ENCODE data around the gene COPS8.

COPS8 gene

GRCh38 chr2:237130562-237131421 is 45.1 kb downstream of the COPS8 start:
- Histone ChIP-seq H3K4me1 (ENCODE audit: low read length) (no peaks in the 10 kb centered on the region), H2AFZ (ENCODE audit: low read depth, low read length) (no peak overlapping the region), H3K9me3 (ENCODE audit: insufficient read depth, low read length) (no peaks in the 10 kb centered on the region), H4K20me1 (ENCODE audit: insufficient read depth, low read length) (no peaks in the 10 kb centered on the region), H3K27ac (ENCODE audit: low read length) (no peak overlapping the region), H3K4me3 (ENCODE audit: low read length) (no peak overlapping the region), H3K27me3 (ENCODE audit: low read depth, low read length) (no peaks in the 10 kb centered on the region), H3K9ac (ENCODE audit: low read length) (no peak overlapping the region), H3K4me2 (ENCODE audit: low read length) (no peak overlapping the region), H3K36me3 (replicated peaks; ENCODE audit: low read depth, low read length) (no peaks in the 10 kb centered on the region), H3K79me2 (ENCODE audit: low read length) (no peaks in the 10 kb centered on the region)
- TF ChIP-seq CTCF (IDR thresholded peaks at IDR 0.05; ENCODE audit: low read depth, low read length) (no peak), EZH2phosphoT487 (IDR thresholded peaks at IDR 0.05; ENCODE audit: low read depth) (no peak)

- no peak overlapping the region for H3K27ac ChIP-seq (ENCODE audit: low read length)
- TF ChIP-seq EZH2phosphoT487 (IDR thresholded peaks at IDR 0.05; ENCODE audit: low read depth) = no peak
- TF ChIP-seq CTCF (IDR thresholded peaks at IDR 0.05; ENCODE audit: low read depth, low read length) = no peak
- no peak overlapping the region for H2AFZ ChIP-seq (ENCODE audit: low read depth, low read length)
- no peaks in the 10 kb centered on the region for H4K20me1 ChIP-seq (ENCODE audit: insufficient read depth, low read length)
- no peaks in the 10 kb centered on the region for H3K9me3 ChIP-seq (ENCODE audit: insufficient read depth, low read length)
- no peak overlapping the region for H3K9ac ChIP-seq (ENCODE audit: low read length)
- H3K27me3 ChIP-seq (ENCODE audit: low read depth, low read length) = no peaks in the 10 kb centered on the region
- H3K36me3 ChIP-seq (replicated peaks; ENCODE audit: low read depth, low read length) = no peaks in the 10 kb centered on the region
- H3K4me2 ChIP-seq (ENCODE audit: low read length) = no peak overlapping the region
- no peak overlapping the region for H3K4me3 ChIP-seq (ENCODE audit: low read length)
- no peaks in the 10 kb centered on the region for H3K79me2 ChIP-seq (ENCODE audit: low read length)
- no peaks in the 10 kb centered on the region for H3K4me1 ChIP-seq (ENCODE audit: low read length)
Measured at GRCh38 chr2:237131749-237132533, 46.3 kb downstream of the COPS8 start.

GRCh38 chr2:237132799-237133198 is 47.1 kb downstream of the COPS8 start:
- Histone ChIP-seq H3K4me1 (ENCODE audit: low read length) (no peaks in the 10 kb centered on the region), H3K36me3 (replicated peaks; ENCODE audit: low read depth, low read length) (no peaks in the 10 kb centered on the region), H3K9me3 (ENCODE audit: insufficient read depth, low read length) (no peaks in the 10 kb centered on the region), H3K79me2 (ENCODE audit: low read length) (no peaks in the 10 kb centered on the region), H3K4me3 (ENCODE audit: low read length) (no peak overlapping the region), H3K27me3 (ENCODE audit: low read depth, low read length) (no peaks in the 10 kb centered on the region), H3K4me2 (ENCODE audit: low read length) (0 out of 2 replicates have a peak overlapping the region, but pooled peaks have one; percentile 17), H3K9ac (ENCODE audit: low read length) (no peak overlapping the region), H2AFZ (ENCODE audit: low read depth, low read length) (no peak overlapping the region), H3K27ac (ENCODE audit: low read length) (no peak overlapping the region), H4K20me1 (ENCODE audit: insufficient read depth, low read length) (no peaks in the 10 kb centered on the region)
- TF ChIP-seq CTCF (IDR thresholded peaks at IDR 0.05; ENCODE audit: low read depth, low read length) (peak; percentile 54), EZH2phosphoT487 (IDR thresholded peaks at IDR 0.05; ENCODE audit: low read depth) (no peak)
